ENCODE data around the gene LRRC3.

Gene LRRC3

GRCh38 chr21:44433791-44434567 is 21.3 kb upstream of the LRRC3 start:
- no peaks in the 10 kb centered on the region for H3K27me3 ChIP-seq (ENCODE audit: low read depth, low read length)
- H3K4me2 ChIP-seq (ENCODE audit: low read length), result no peak overlapping the region
- peaks cover 5% of the 10 kb centered on the region for H3K36me3 ChIP-seq (replicated peaks; ENCODE audit: low read depth, low read length)
- no peak overlapping the region for H2AFZ ChIP-seq (ENCODE audit: low read depth, low read length)
- H3K4me3 ChIP-seq (ENCODE audit: low read length), result no peak overlapping the region
- no peaks in the 10 kb centered on the region for H3K79me2 ChIP-seq (ENCODE audit: low read length)
- no peak for TF ChIP-seq CTCF (IDR thresholded peaks at IDR 0.05; ENCODE audit: low read depth, low read length)
- TF ChIP-seq EZH2phosphoT487 (IDR thresholded peaks at IDR 0.05; ENCODE audit: low read depth), result no peak
- H3K9ac ChIP-seq (ENCODE audit: low read length), result no peak overlapping the region
- no peaks in the 10 kb centered on the region for H3K4me1 ChIP-seq (ENCODE audit: low read length)
- no peaks in the 10 kb centered on the region for H4K20me1 ChIP-seq (ENCODE audit: insufficient read depth, low read length)
- no peak overlapping the region for H3K27ac ChIP-seq (ENCODE audit: low read length)
- no peaks in the 10 kb centered on the region for H3K9me3 ChIP-seq (ENCODE audit: insufficient read depth, low read length)

- H3K9me3 ChIP-seq (ENCODE audit: insufficient read depth, low read length), result no peaks in the 10 kb centered on the region
- H2AFZ ChIP-seq (ENCODE audit: low read depth, low read length), result no peak overlapping the region
- H3K4me2 ChIP-seq (ENCODE audit: low read length), result no peak overlapping the region
- no peaks in the 10 kb centered on the region for H3K4me1 ChIP-seq (ENCODE audit: low read length)
- H3K27ac ChIP-seq (ENCODE audit: low read length), result no peak overlapping the region
- TF ChIP-seq EZH2phosphoT487 (IDR thresholded peaks at IDR 0.05; ENCODE audit: low read depth), result no peak
- no peak for TF ChIP-seq CTCF (IDR thresholded peaks at IDR 0.05; ENCODE audit: low read depth, low read length)
- H4K20me1 ChIP-seq (ENCODE audit: insufficient read depth, low read length), result no peaks in the 10 kb centered on the region
- peaks cover 5% of the 10 kb centered on the region for H3K36me3 ChIP-seq (replicated peaks; ENCODE audit: low read depth, low read length)
- no peak overlapping the region for H3K9ac ChIP-seq (ENCODE audit: low read length)
- H3K27me3 ChIP-seq (ENCODE audit: low read depth, low read length), result no peaks in the 10 kb centered on the region
- no peak overlapping the region for H3K4me3 ChIP-seq (ENCODE audit: low read length)
- H3K79me2 ChIP-seq (ENCODE audit: low read length), result no peaks in the 10 kb centered on the region
These were observed 20.8 kb upstream of the LRRC3 start for GRCh38 chr21:44434568-44434925.

- H3K9me3 ChIP-seq (ENCODE audit: insufficient read depth, low read length), result no peaks in the 10 kb centered on the region
- H4K20me1 ChIP-seq (ENCODE audit: insufficient read depth, low read length), result no peaks in the 10 kb centered on the region
- H3K36me3 ChIP-seq (replicated peaks; ENCODE audit: low read depth, low read length), result peaks cover under 1% of the 10 kb centered on the region
- H3K4me2 ChIP-seq (ENCODE audit: low read length), result no peak overlapping the region
- H3K4me1 ChIP-seq (ENCODE audit: low read length), result no peaks in the 10 kb centered on the region
- no peaks in the 10 kb centered on the region for H3K27me3 ChIP-seq (ENCODE audit: low read depth, low read length)
- H3K4me3 ChIP-seq (ENCODE audit: low read length), result no peak overlapping the region
- no peak overlapping the region for H3K9ac ChIP-seq (ENCODE audit: low read length)
- no peak overlapping the region for H2AFZ ChIP-seq (ENCODE audit: low read depth, low read length)
- TF ChIP-seq CTCF (IDR thresholded peaks at IDR 0.05; ENCODE audit: low read depth, low read length) (no peak), EZH2phosphoT487 (IDR thresholded peaks at IDR 0.05; ENCODE audit: low read depth) (no peak)
- no peak overlapping the region for H3K27ac ChIP-seq (ENCODE audit: low read length)
- H3K79me2 ChIP-seq (ENCODE audit: low read length), result no peaks in the 10 kb centered on the region
These were observed 20.2 kb upstream of the LRRC3 start for GRCh38 chr21:44434936-44435635.

GRCh38 chr21:44436111-44436611 is 19.1 kb upstream of the LRRC3 start:
- Histone ChIP-seq H4K20me1 (ENCODE audit: insufficient read depth, low read length) (no peaks in the 10 kb centered on the region), H3K79me2 (ENCODE audit: low read length) (no peaks in the 10 kb centered on the region), H3K27ac (ENCODE audit: low read length) (no peak overlapping the region), H2AFZ (ENCODE audit: low read depth, low read length) (no peak overlapping the region), H3K4me3 (ENCODE audit: low read length) (no peak overlapping the region), H3K9ac (ENCODE audit: low read length) (no peak overlapping the region), H3K36me3 (replicated peaks; ENCODE audit: low read depth, low read length) (no peaks in the 10 kb centered on the region), H3K9me3 (ENCODE audit: insufficient read depth, low read length) (no peaks in the 10 kb centered on the region), H3K4me2 (ENCODE audit: low read length) (no peak overlapping the region), H3K27me3 (ENCODE audit: low read depth, low read length) (no peaks in the 10 kb centered on the region), H3K4me1 (ENCODE audit: low read length) (no peaks in the 10 kb centered on the region)
- TF ChIP-seq EZH2phosphoT487 (IDR thresholded peaks at IDR 0.05; ENCODE audit: low read depth) (no peak), CTCF (IDR thresholded peaks at IDR 0.05; ENCODE audit: low read depth, low read length) (no peak)
